Astrocyte (in vitro differentiated cells and primary cell): ENCODE measurements around the gene DNAH14.

Source experiments
- EZH2 ChIP-seq: IDR thresholded peaks from 2 replicates; pipeline ENCODE4 v1.6.1; 2012; ENCODE audit warnings: mild to moderate bottlenecking, low read length, inconsistent platforms; ENCODE audit not compliant: insufficient read depth
- TF ChIP-seq, protein P1 (sequence below): IDR thresholded peaks from 2 replicates; pipeline ENCODE4 v1.5.1; 2011; ENCODE audit warnings: low read depth, mild to moderate bottlenecking, inconsistent platforms, low read length, moderate library complexity; ENCODE audit not compliant: insufficient read depth

DNA sequence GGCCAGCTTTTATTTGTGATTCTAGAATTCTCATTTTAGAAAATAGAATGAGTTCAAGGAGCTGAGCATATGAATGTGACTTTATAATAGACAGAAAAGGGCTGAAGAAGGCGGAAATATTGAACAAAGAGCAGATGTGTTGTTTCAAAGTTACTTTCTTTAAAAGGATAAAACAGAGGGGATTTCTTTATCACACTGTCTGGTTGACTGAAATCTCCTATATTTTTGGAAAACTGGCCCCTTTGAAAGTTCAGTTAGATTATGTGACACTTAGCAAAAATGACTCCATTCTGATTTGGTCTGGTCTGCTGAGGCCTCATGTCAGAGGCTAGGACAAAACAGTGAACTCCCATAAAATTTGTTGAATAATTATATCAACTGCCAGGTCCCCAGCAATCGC lies 46.4 kb upstream of the DNAH14 start:
- TF ChIP-seq, protein P1, sequence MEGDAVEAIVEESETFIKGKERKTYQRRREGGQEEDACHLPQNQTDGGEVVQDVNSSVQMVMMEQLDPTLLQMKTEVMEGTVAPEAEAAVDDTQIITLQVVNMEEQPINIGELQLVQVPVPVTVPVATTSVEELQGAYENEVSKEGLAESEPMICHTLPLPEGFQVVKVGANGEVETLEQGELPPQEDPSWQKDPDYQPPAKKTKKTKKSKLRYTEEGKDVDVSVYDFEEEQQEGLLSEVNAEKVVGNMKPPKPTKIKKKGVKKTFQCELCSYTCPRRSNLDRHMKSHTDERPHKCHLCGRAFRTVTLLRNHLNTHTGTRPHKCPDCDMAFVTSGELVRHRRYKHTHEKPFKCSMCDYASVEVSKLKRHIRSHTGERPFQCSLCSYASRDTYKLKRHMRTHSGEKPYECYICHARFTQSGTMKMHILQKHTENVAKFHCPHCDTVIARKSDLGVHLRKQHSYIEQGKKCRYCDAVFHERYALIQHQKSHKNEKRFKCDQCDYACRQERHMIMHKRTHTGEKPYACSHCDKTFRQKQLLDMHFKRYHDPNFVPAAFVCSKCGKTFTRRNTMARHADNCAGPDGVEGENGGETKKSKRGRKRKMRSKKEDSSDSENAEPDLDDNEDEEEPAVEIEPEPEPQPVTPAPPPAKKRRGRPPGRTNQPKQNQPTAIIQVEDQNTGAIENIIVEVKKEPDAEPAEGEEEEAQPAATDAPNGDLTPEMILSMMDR: no peak
- no peak for TF ChIP-seq EZH2
